DOHH2 (cell line): ENCODE results near the gene AFF2.

Experiments used
- H3F3A ChIP-seq: fragments of 200-600 bp; sonication (generic), shearing (Covaris generic); 2 replicates; pipeline ENCODE4 v1.6.0; 2016; ENCODE audit warnings: antibody characterized with exemption, mild to moderate bottlenecking; ENCODE audit not compliant: control insufficient read depth, insufficient read depth
- H3K27ac ChIP-seq: fragments of 200-600 bp; sonication (generic); 2 replicates; pipeline ENCODE4 v1.5.1; 2014; ENCODE audit warnings: low read depth, mild to moderate bottlenecking, low read length, moderate library complexity
- H3K27me3 ChIP-seq: fragments of 200-600 bp; sonication (generic); 2 replicates; pipeline ENCODE4 v1.6.1; 2014; ENCODE audit warnings: mild to moderate bottlenecking, low read length, mixed read lengths; ENCODE audit not compliant: control insufficient read depth
- H3K36me3 ChIP-seq: fragments of 200-600 bp; sonication (generic); 2 replicates; pipeline ENCODE4 v1.6.1; 2014; ENCODE audit warnings: mild to moderate bottlenecking, low read length, moderate library complexity, mixed read lengths; ENCODE audit not compliant: control insufficient read depth
- H3K4me1 ChIP-seq: fragments of 200-600 bp; sonication (generic); 2 replicates; pipeline ENCODE4 v1.6.1; 2014; ENCODE audit warnings: mild to moderate bottlenecking, low read length, mixed read lengths; ENCODE audit not compliant: control insufficient read depth
- H3K4me2 ChIP-seq: fragments of 200-600 bp; sonication (generic); 2 replicates; pipeline ENCODE4 v1.6.0; 2014; ENCODE audit warnings: mild to moderate bottlenecking, low read length, moderate library complexity
- H3K4me3 ChIP-seq: fragments of 200-600 bp; sonication (generic); 2 replicates; pipeline ENCODE4 v1.5.1; 2014; ENCODE audit warnings: mild to moderate bottlenecking, low read length, mixed read lengths
- H3K79me2 ChIP-seq: fragments of 200-600 bp; sonication (generic); 2 replicates; pipeline ENCODE4 v1.6.1; 2014; ENCODE audit warnings: mild to moderate bottlenecking, low read length, mixed read lengths; ENCODE audit not compliant: control insufficient read depth
- H3K9me2 ChIP-seq: fragments of 200-600 bp; sonication (generic); replicated peaks from 2 replicates; pipeline ENCODE4 v1.6.1; 2014; ENCODE audit warnings: mild to moderate bottlenecking, low read length, mixed read lengths; ENCODE audit not compliant: control insufficient read depth
- H3K9me3 ChIP-seq: fragments of 200-600 bp; sonication (generic); 2 replicates; pipeline ENCODE4 v1.6.1; 2014; ENCODE audit warnings: antibody characterized with exemption, low read length, mixed read lengths; ENCODE audit not compliant: control insufficient read depth, insufficient read depth
- H4K20me1 ChIP-seq: fragments of 200-600 bp; sonication (generic); 2 replicates; pipeline ENCODE4 v1.6.0; 2014; ENCODE audit warnings: low read depth, mild to moderate bottlenecking, antibody characterized with exemption, low read length, moderate library complexity; ENCODE audit not compliant: control insufficient read depth, insufficient read depth
- EZH2phosphoT487 ChIP-seq: fragments of 200-600 bp; sonication (generic); IDR thresholded peaks from 2 replicates; pipeline ENCODE4 v1.6.1; 2017; ENCODE audit warnings: borderline replicate concordance, mild to moderate bottlenecking, antibody characterized with exemption, low read length, moderate library complexity, mixed read lengths
- TF ChIP-seq, protein P1 (sequence below): fragments of 200-600 bp; sonication (generic); IDR thresholded peaks from one replicate; pipeline ENCODE4 v1.5.1; 2014; ENCODE audit warnings: antibody characterized with exemption, mild to moderate bottlenecking, low read depth, low read length; ENCODE audit not compliant: poor library complexity, severe bottlenecking

Gene AFF2

GRCh38 chrX:148577741-148578140, 77.3 kb downstream of the AFF2 start:
- Histone ChIP-seq H3K79me2 (peaks cover 90% of the 10 kb centered on the region), H4K20me1 (no peaks in the 10 kb centered on the region), H3K4me1 (peaks cover 55% of the 10 kb centered on the region)

DNA sequence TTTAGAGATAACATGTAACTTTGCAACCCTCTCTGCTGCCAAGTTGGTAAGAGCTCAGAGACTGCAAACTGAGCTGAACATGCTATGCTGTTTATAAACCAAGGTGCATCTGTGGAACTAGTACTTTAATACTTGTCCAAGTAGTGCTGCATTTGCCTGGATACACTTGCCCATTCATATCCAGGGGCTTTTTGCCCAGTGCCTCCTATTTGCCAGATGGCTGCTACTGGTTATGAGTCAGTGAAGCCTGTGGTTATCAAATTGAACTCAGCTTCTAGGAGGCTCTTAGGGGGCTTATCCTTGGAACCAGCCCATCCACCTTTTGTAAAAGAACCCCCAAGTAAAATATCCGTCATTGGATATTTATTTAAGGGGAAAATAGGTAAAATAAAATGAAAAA, 79.6 kb downstream of the AFF2 start:
- no peaks in the 10 kb centered on the region for H4K20me1 ChIP-seq
- peaks cover 20% of the 10 kb centered on the region for H3F3A ChIP-seq
- H3K27ac ChIP-seq = no peak overlapping the region
- TF ChIP-seq EZH2phosphoT487 = no peak
- TF ChIP-seq, protein P1, sequence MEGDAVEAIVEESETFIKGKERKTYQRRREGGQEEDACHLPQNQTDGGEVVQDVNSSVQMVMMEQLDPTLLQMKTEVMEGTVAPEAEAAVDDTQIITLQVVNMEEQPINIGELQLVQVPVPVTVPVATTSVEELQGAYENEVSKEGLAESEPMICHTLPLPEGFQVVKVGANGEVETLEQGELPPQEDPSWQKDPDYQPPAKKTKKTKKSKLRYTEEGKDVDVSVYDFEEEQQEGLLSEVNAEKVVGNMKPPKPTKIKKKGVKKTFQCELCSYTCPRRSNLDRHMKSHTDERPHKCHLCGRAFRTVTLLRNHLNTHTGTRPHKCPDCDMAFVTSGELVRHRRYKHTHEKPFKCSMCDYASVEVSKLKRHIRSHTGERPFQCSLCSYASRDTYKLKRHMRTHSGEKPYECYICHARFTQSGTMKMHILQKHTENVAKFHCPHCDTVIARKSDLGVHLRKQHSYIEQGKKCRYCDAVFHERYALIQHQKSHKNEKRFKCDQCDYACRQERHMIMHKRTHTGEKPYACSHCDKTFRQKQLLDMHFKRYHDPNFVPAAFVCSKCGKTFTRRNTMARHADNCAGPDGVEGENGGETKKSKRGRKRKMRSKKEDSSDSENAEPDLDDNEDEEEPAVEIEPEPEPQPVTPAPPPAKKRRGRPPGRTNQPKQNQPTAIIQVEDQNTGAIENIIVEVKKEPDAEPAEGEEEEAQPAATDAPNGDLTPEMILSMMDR = no peak
- no peaks in the 10 kb centered on the region for H3K9me3 ChIP-seq
- H3K4me3 ChIP-seq = no peak overlapping the region
- H3K79me2 ChIP-seq = peaks cover 90% of the 10 kb centered on the region
- H3K4me1 ChIP-seq = peaks cover 35% of the 10 kb centered on the region
- H3K27me3 ChIP-seq = no peaks in the 10 kb centered on the region
- no peak overlapping the region for H3K4me2 ChIP-seq
- no peaks in the 10 kb centered on the region for H3K9me2 ChIP-seq
- peaks cover 36% of the 10 kb centered on the region for H3K36me3 ChIP-seq

More at GRCh38 chrX:148577741-148578140, 77.3 kb downstream of the AFF2 start:
- no peak overlapping the region for H3K4me2 ChIP-seq
- H3K36me3 ChIP-seq = peaks cover 42% of the 10 kb centered on the region
- H3F3A ChIP-seq = peaks cover 20% of the 10 kb centered on the region
- no peaks in the 10 kb centered on the region for H3K27me3 ChIP-seq
- no peak overlapping the region for H3K27ac ChIP-seq
- no peak overlapping the region for H3K4me3 ChIP-seq
- H3K9me3 ChIP-seq = no peaks in the 10 kb centered on the region
- TF ChIP-seq EZH2phosphoT487 = no peak
- TF ChIP-seq, protein P1 = no peak
- H3K9me2 ChIP-seq = no peaks in the 10 kb centered on the region

DNA sequence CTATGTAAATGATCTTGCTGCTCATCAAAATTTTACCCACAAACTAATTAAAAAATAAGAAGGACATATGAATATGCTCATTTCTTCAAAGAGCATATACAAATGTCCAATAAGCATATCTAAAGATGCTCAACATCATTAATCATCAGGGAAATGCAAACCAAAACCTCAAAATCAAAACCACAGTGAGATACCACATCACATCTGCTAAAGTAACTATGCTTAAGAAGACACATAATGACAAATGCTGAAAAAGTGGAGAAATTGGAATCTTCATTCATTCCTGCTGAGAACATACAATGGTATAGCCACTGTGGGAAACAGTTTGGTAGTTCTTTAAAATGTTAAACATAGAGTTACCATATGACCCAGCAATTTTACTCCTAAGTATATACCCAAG, 81.9 kb downstream of the AFF2 start:
- no peak for TF ChIP-seq EZH2phosphoT487
- TF ChIP-seq, protein P1 = no peak
- no peaks in the 10 kb centered on the region for H4K20me1 ChIP-seq
- H3K9me3 ChIP-seq = no peaks in the 10 kb centered on the region
- no peak overlapping the region for H3K4me3 ChIP-seq
- peaks cover 16% of the 10 kb centered on the region for H3K4me1 ChIP-seq
- peaks cover 91% of the 10 kb centered on the region for H3K79me2 ChIP-seq
- peaks cover 20% of the 10 kb centered on the region for H3F3A ChIP-seq
- no peak overlapping the region for H3K4me2 ChIP-seq
- no peaks in the 10 kb centered on the region for H3K9me2 ChIP-seq
- H3K27ac ChIP-seq = no peak overlapping the region
- no peaks in the 10 kb centered on the region for H3K27me3 ChIP-seq
- H3K36me3 ChIP-seq = peaks cover 32% of the 10 kb centered on the region
